Naive B cell (primary cell): ENCODE results near the gene C1orf174. TPM values are rescaled to one million over a fixed set of nuclear protein-coding genes. Genes with fewer than 3 reads are reported as not detected.

Source experiments
- ATAC-seq, 2 donors: fragments of 150-1000 bp; cut with Tn5 transposase; 2 replicates each; pipeline ENCODE4 v1.10.0; 2021; ENCODE audit warnings: low read depth in 2 of 2, mild to moderate bottlenecking in 2 of 2, moderate library complexity in 2 of 2
- DNase-seq: peaks from one replicate; pipeline ENCODE4 v3.0.0; 2022
- H3K27ac Mint-ChIP-seq, 6 donors: one replicate each; pipeline ENCODE4 v1.8.0; 2020 to 2022; ENCODE audit warnings: mild to moderate bottlenecking in 6 of 6, mixed read lengths in 6 of 6, moderate library complexity in 5 of 6, inconsistent platforms in 2 of 6
- H3K27me3 Mint-ChIP-seq, 3 donors: one replicate each; pipeline ENCODE4 v1.8.0; 2021 to 2022; ENCODE audit warnings: mixed read lengths in 3 of 3, mild to moderate bottlenecking in 1 of 3
- H3K36me3 Mint-ChIP-seq, 2 donors: one replicate each; pipeline ENCODE4 v1.8.0; 2020 to 2022; ENCODE audit warnings: mixed read lengths in 2 of 2, inconsistent platforms in 1 of 2, mild to moderate bottlenecking in 1 of 2
- H3K4me1 Mint-ChIP-seq, 3 donors: one replicate each; pipeline ENCODE4 v1.8.0; 2020 to 2022; ENCODE audit warnings: mixed read lengths in 3 of 3, inconsistent platforms in 1 of 3, mild to moderate bottlenecking in 1 of 3, moderate library complexity in 1 of 3
- H3K4me3 Mint-ChIP-seq, 8 donors: one replicate each; pipeline ENCODE4 v1.8.0; 2020 to 2022; ENCODE audit warnings: mild to moderate bottlenecking in 8 of 8, mixed read lengths in 8 of 8, moderate library complexity in 8 of 8, inconsistent platforms in 2 of 8
- H3K9me3 Mint-ChIP-seq, 7 donors: one replicate each; pipeline ENCODE4 v1.8.0; 2020 to 2022; ENCODE audit warnings: mixed read lengths in 7 of 7, mild to moderate bottlenecking in 5 of 7, inconsistent platforms in 2 of 7, moderate library complexity in 1 of 7
- polyA plus RNA-seq, 6 donors: library from polyadenylated mRNA; unstranded; fragments of 300-500 nt; fragmentation: Illumina TruSeq; gene quantifications; one replicate each; pipeline ENCODE4 v1.2.3, GENCODE V29; 2021; ENCODE audit warnings: low read depth in 6 of 6

Gene C1orf174
- polyA plus RNA-seq, 6 donors from 2014 or later = 13.6 to 27.9 (median 21.9) TPM

GRCh38 chr1:3932156-3932919, 32.3 kb upstream of the C1orf174 start:
- DNase-seq (no peak), ATAC-seq (no peak)
- Mint-ChIP-seq H3K27ac (no peak overlapping the region), H3K36me3 (peaks cover 0 to 5% of the 10 kb centered on the region in 2 donors), H3K4me1 (peaks cover 0 to 14% (median 0%) of the 10 kb centered on the region in 3 donors), H3K27me3 (peaks cover 2 to 19% (median 18%) of the 10 kb centered on the region in 3 donors), H3K9me3 (peaks cover 11 to 20% (median 16%) of the 10 kb centered on the region in 7 donors), H3K4me3 (no peak overlapping the region)

- H3K4me1 Mint-ChIP-seq = peaks cover 0 to 14% (median 0%) of the 10 kb centered on the region in 3 donors
- DNase-seq (no peak), ATAC-seq (no peak)
- peak overlapping the region in 1 of 6 donors; percentile 8 for H3K27ac Mint-ChIP-seq
- H3K27me3 Mint-ChIP-seq = peaks cover 13 to 23% (median 22%) of the 10 kb centered on the region in 3 donors
- H3K4me3 Mint-ChIP-seq = no peak overlapping the region
- H3K36me3 Mint-ChIP-seq = no peaks in the 10 kb centered on the region
- H3K9me3 Mint-ChIP-seq = peaks cover 3 to 15% (median 9%) of the 10 kb centered on the region in 7 donors
Observed at GRCh38 chr1:3931007-3931912, 31.2 kb upstream of the C1orf174 start.

- Mint-ChIP-seq H3K27ac (peak overlapping the region in 3 of 6 donors; percentile 1 to 65 (median 58)), H3K36me3 (no peaks in the 10 kb centered on the region), H3K9me3 (peaks cover 1 to 15% (median 4%) of the 10 kb centered on the region in 7 donors), H3K4me3 (peak overlapping the region in 1 of 8 donors; percentile 12), H3K4me1 (peaks cover 0 to 14% (median 0%) of the 10 kb centered on the region in 3 donors), H3K27me3 (peaks cover 17 to 24% (median 23%) of the 10 kb centered on the region in 3 donors)
- no peak for ATAC-seq
- no peak for DNase-seq
Observed at GRCh38 chr1:3930301-3931006, 30.4 kb upstream of the C1orf174 start.

GRCh38 chr1:3929126-3929525, 29.1 kb upstream of the C1orf174 start:
- Mint-ChIP-seq H3K4me3 (peak overlapping the region in 1 of 8 donors; percentile 45), H3K27ac (peak overlapping the region in 1 of 6 donors; percentile 89), H3K27me3 (peaks cover 16 to 18% (median 17%) of the 10 kb centered on the region in 3 donors), H3K9me3 (peaks cover 0 to 15% (median 2%) of the 10 kb centered on the region in 7 donors), H3K4me1 (peaks cover 0 to 14% (median 0%) of the 10 kb centered on the region in 3 donors), H3K36me3 (no peaks in the 10 kb centered on the region)
- no peak for ATAC-seq
- no peak for DNase-seq

- no peaks in the 10 kb centered on the region for H3K36me3 Mint-ChIP-seq
- peaks cover 15 to 18% (median 17%) of the 10 kb centered on the region in 3 donors for H3K27me3 Mint-ChIP-seq
- H3K27ac Mint-ChIP-seq = peak overlapping the region in 1 of 6 donors; percentile 29
- H3K4me1 Mint-ChIP-seq = peaks cover 0 to 14% (median 0%) of the 10 kb centered on the region in 3 donors
- no peak for ATAC-seq
- H3K9me3 Mint-ChIP-seq = peaks cover 0 to 15% (median 2%) of the 10 kb centered on the region in 7 donors
- no peak overlapping the region for H3K4me3 Mint-ChIP-seq
- no peak for DNase-seq
Observed at GRCh38 chr1:3928586-3928985, 28.5 kb upstream of the C1orf174 start.

- Mint-ChIP-seq H3K36me3 (no peaks in the 10 kb centered on the region), H3K4me1 (peaks cover 0 to 14% (median 0%) of the 10 kb centered on the region in 3 donors), H3K27ac (no peak overlapping the region), H3K4me3 (no peak overlapping the region), H3K27me3 (peaks cover 4 to 17% (median 12%) of the 10 kb centered on the region in 3 donors), H3K9me3 (peaks cover 0 to 15% (median 2%) of the 10 kb centered on the region in 7 donors)
- ATAC-seq = no peak
- DNase-seq = no peak
Observed at GRCh38 chr1:3926956-3927355, 26.9 kb upstream of the C1orf174 start.

GRCh38 chr1:3925762-3926161, 25.7 kb upstream of the C1orf174 start:
- H3K4me1 Mint-ChIP-seq = peaks cover 0 to 14% (median 0%) of the 10 kb centered on the region in 3 donors
- DNase-seq (no peak), ATAC-seq (no peak)
- no peak overlapping the region for H3K4me3 Mint-ChIP-seq
- no peaks in the 10 kb centered on the region for H3K36me3 Mint-ChIP-seq
- H3K9me3 Mint-ChIP-seq = peaks cover 0 to 15% (median 2%) of the 10 kb centered on the region in 7 donors
- H3K27me3 Mint-ChIP-seq = peaks cover 5 to 17% (median 12%) of the 10 kb centered on the region in 3 donors
- no peak overlapping the region for H3K27ac Mint-ChIP-seq

- H3K27ac Mint-ChIP-seq = no peak overlapping the region
- ATAC-seq (no peak), DNase-seq (no peak)
- peaks cover 8 to 17% (median 12%) of the 10 kb centered on the region in 3 donors for H3K27me3 Mint-ChIP-seq
- peaks cover 0 to 12% (median 2%) of the 10 kb centered on the region in 7 donors for H3K9me3 Mint-ChIP-seq
- H3K4me1 Mint-ChIP-seq = peaks cover 0 to 11% (median 0%) of the 10 kb centered on the region in 3 donors
- H3K36me3 Mint-ChIP-seq = no peaks in the 10 kb centered on the region
- no peak overlapping the region for H3K4me3 Mint-ChIP-seq
Observed at GRCh38 chr1:3925256-3925655, 25.2 kb upstream of the C1orf174 start.

- Mint-ChIP-seq H3K27ac (no peak overlapping the region), H3K9me3 (peaks cover 0 to 8% (median 0%) of the 10 kb centered on the region in 7 donors), H3K27me3 (peaks cover 8 to 17% (median 12%) of the 10 kb centered on the region in 3 donors), H3K4me1 (peaks cover 0 to 7% (median 0%) of the 10 kb centered on the region in 3 donors), H3K4me3 (no peak overlapping the region), H3K36me3 (no peaks in the 10 kb centered on the region)
- ATAC-seq = no peak
- no peak for DNase-seq
Observed at GRCh38 chr1:3924825-3925220, 24.8 kb upstream of the C1orf174 start.

GRCh38 chr1:3924186-3924824, 24.2 kb upstream of the C1orf174 start:
- no peak overlapping the region for H3K27ac Mint-ChIP-seq
- peaks cover 0 to 4% (median 0%) of the 10 kb centered on the region in 7 donors for H3K9me3 Mint-ChIP-seq
- DNase-seq = no peak
- H3K36me3 Mint-ChIP-seq = no peaks in the 10 kb centered on the region
- H3K4me1 Mint-ChIP-seq = peaks cover 0 to 4% (median 0%) of the 10 kb centered on the region in 3 donors
- no peak for ATAC-seq
- no peak overlapping the region for H3K4me3 Mint-ChIP-seq
- H3K27me3 Mint-ChIP-seq = peaks cover 8 to 17% (median 12%) of the 10 kb centered on the region in 3 donors

- H3K9me3 Mint-ChIP-seq = no peaks in the 10 kb centered on the region
- H3K36me3 Mint-ChIP-seq = no peaks in the 10 kb centered on the region
- no peak overlapping the region for H3K4me3 Mint-ChIP-seq
- ATAC-seq (no peak), DNase-seq (no peak)
- no peak overlapping the region for H3K27ac Mint-ChIP-seq
- H3K27me3 Mint-ChIP-seq = peaks cover 9 to 17% (median 10%) of the 10 kb centered on the region in 3 donors
- no peaks in the 10 kb centered on the region for H3K4me1 Mint-ChIP-seq
Observed at GRCh38 chr1:3923378-3924185, 23.5 kb upstream of the C1orf174 start.

GRCh38 chr1:3922851-3923250, 22.8 kb upstream of the C1orf174 start:
- Mint-ChIP-seq H3K9me3 (no peaks in the 10 kb centered on the region), H3K27me3 (peaks cover 10 to 17% (median 14%) of the 10 kb centered on the region in 3 donors), H3K36me3 (no peaks in the 10 kb centered on the region), H3K27ac (peak overlapping the region in 3 of 6 donors; percentile 22 to 62 (median 31)), H3K4me1 (no peaks in the 10 kb centered on the region), H3K4me3 (no peak overlapping the region)
- no peak for DNase-seq
- no peak for ATAC-seq
